GM19239 (cell line): ENCODE results near the gene IDUA.

Experiments
- DNase-seq: peaks from one replicate; pipeline ENCODE4 v3.0.0; 2011; ENCODE audit warnings: low spot score; ENCODE audit not compliant: insufficient read length
- FAIRE-seq: peaks from 2 replicates; lab custom pipeline; 2011; peaks lifted over from hg19 to GRCh38; lab: Jason Lieb, UNC

The IDUA gene

DNA sequence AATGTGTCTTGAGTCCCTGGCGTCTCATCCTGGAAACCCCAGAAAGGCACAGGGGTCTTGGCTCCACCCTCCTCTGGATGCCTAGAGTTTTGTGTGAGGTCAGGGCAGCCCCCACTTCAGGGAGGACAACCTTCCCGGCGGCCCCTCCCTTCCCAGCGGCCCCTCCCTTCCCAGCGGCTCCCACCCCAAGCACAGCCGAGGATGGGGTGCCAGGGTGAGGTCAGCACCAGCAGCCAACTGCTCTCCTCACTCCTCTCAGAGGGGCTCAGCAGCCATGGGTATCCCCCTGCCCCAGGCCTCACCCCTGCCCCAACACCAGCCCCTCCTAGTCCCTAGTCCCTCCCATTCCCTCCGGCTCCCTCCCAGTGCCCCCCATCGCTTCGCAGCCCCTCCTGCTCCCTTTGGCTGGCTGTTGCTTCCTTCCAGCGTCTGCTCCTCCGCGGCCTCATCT, 30.9 kb upstream of the IDUA start:
- DNase-seq = no peak
- no peak for FAIRE-seq

GRCh38 chr4:956531-957230, 30.2 kb upstream of the IDUA start:
- FAIRE-seq (no peak), DNase-seq (no peak)

GRCh38 chr4:957231-957580, 29.6 kb upstream of the IDUA start:
- DNase-seq (no peak), FAIRE-seq (no peak)

- FAIRE-seq (no peak), DNase-seq (no peak)
Measured at GRCh38 chr4:957581-958313, 29.1 kb upstream of the IDUA start.

DNA sequence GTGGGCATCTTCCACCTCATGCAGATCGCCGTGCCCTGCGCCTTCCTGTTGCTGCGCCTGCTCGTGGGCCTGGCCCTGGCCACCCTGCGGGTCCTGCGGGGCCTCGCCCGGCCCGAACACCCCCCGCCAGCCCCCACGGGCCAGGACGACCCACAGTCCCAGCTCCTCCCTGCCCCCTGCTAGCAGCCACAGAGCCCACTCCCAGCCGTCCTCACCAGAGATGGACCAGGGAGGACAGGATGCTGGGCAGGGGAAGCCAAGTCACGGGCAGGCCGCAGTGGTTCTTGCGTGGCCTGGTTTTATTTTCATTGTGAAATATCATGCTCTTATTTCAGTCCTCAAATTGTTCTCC, 28.6 kb upstream of the IDUA start:
- DNase-seq = no peak
- FAIRE-seq = no peak

- FAIRE-seq (no peak), DNase-seq (no peak)
Measured at GRCh38 chr4:958696-959337, 28.0 kb upstream of the IDUA start.

DNA sequence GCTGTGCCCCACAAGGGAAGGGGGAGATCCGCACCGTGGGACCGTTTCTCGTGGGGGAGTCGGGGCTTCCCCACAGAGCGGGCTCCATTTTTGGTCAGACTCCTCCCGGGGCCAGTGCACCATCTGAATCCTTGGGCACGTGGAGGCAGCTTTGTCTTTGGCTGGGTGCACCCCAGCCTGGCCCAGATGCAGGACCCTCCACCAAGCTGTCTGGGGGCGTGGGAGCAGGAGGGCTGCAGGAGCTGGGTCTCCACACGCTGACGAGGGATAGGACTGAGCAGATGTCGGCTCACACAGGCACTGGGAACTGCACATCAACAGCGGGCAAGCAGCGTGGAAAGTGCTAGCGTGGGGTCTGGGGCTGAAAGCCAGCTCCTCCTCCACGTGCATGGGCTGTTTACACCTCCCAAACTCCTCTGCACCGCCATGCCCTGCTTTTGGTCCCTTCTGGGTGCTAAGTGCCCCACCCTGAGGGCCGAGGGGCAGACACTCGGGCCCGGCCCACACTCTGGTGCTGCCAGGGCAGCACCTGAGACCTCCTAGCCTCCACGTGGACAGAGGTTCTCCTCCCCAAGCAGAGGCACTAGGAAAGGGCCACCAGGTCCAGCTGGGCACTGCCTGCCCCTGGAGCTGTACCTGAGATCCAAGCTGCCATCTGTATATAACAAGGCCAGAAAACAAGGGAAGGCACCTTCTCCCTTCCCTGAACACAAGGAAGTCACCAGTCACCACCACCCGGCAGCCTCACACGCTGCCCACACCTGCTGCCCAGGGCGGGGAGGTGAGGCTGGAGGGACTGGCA, 27.3 kb upstream of the IDUA start:
- FAIRE-seq = no peak
- DNase-seq = no peak

DNA sequence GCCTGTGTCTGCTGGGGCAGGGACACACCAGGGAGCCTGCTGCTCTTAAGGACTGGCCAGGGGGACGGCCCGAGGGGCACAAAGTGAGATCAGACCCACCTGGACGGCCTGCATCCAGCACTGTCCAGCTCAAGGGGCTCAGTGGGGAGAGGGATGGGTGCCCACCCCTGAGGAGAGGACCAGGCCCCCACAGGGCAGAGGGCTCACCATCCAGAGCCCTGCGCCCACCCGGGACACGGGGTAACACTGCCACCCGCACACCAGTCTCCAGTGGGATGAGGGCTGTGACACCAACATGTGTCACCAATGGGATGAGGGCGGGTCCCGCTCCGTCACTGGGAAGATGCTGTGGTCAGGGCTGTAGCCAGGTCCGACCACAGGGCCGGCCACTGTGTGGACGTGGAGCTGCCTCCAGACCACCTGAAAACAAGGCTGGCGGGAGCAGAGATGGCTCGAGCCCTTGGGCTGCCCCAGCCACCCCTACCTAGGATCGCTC, 26.7 kb upstream of the IDUA start:
- FAIRE-seq (no peak), DNase-seq (no peak)

- no peak for FAIRE-seq
- DNase-seq = no peak
Measured at GRCh38 chr4:960636-961350, 26.1 kb upstream of the IDUA start.

DNA sequence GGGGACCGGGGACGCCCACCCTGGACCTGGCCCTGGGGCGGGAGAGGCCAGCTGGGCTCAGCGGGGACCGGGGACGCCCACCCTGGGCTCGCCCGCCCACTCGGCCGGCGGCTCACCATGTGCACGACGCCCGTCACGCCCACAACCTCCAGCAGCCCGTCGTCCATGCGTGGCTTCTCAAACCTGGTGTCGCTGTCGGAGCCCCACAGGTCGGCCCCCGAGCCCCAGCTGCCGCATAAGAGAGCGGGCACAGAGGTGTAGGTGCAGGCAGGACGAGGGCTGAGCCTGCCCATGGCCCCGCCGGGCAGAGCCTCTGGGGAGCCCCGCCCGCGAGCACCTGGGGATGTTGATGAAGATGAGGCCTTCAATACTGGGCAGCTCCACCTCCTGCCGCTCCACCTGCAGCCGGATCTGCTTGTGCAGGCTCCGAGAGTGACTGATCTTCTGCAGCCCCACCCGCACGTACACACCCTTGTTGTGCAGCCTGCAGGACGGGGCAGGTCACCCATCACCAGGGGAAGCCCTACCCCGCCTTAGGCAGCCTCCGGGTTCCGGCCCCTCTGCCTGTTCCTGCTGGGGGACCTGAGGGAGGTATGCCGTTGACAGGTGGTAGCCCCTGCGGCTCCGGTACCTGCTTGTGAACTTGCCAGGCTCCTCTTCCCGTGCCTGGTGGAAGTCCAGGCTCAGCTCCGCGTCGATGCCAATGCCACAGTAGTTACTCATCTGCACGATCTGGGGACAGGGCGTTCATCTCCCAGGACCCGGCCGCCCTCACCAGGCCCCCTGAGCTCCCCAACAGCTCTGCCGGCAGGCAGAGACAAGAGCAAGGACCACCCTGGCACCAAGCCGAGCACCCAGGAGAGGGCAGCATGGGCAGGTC, 25.3 kb upstream of the IDUA start:
- FAIRE-seq (no peak), DNase-seq (no peak)

- DNase-seq (no peak), FAIRE-seq (no peak)
Measured at GRCh38 chr4:962231-963208, 24.3 kb upstream of the IDUA start.

- no peak for FAIRE-seq
- DNase-seq = no peak
Measured at GRCh38 chr4:963276-964225, 23.3 kb upstream of the IDUA start.

DNA sequence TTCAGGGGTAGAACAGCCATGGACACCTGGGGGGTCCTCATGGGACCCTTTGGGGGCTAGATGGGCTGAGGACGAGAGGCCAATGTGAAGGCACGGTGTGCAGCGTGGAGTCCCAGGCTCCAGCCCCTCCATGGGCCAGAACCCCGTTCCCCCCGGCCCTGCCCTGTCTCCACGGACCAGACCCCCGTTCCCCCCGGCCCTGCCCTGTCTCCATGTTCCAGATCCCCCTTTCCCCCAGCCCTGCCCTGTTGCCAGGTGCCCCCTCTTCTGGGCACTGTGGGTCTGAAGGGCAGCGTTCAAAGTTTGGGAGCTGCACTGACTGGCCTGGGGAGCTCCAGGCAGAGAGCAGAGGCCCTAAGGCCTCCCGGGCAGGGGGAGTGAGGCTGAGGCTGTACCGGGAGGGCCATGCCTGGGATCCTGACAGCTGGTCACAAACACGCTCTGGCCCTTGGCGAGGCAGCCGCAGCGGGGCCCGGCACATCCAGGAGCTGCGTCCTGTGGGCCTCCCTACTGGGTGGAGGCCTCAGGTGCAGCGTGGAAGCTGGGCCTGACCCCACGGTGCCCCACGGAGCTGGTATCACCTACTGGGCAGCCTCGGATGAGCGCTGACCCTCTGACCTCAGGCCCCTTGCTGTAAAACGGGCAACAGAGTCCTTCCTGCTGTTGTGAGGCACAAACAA, 22.4 kb upstream of the IDUA start:
- no peak for FAIRE-seq
- no peak for DNase-seq

- FAIRE-seq (no peak), DNase-seq (no peak)
Measured at GRCh38 chr4:965048-965765, 21.6 kb upstream of the IDUA start.

DNA sequence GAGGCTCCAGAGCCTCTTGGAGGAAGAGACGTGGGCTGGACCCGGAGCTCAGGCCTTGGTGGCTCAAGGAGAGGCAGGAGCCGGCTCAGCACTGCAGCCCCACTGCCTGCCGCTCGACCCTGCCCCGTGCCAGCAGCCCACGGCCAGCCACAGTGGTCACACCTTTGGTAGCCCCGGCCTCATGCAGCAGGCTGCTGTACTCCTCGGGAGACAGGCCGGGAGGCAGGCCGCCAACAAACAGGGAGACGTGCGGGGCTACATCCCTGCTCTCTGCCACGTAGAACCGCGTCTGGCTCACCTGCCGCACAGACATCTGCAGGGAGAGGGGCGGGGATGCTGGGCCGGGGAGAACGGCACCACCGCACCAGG, 21.1 kb upstream of the IDUA start:
- DNase-seq (no peak), FAIRE-seq (no peak)
